SKM-1 (cell line): Measurements from ENCODE around the gene CCDC88B.
A peak's percentile ranks its signal among the peaks of the same experiment; 100 is the strongest.
"Not testable (repeated sequence)": the region's sequence is repeated elsewhere in the genome, so short reads cannot be mapped to it uniquely, and the experiment has no call there.

ENCODE experiments used
- DNase-seq: peaks from one replicate; lab custom pipeline; 2025; ENCODE audit not compliant: unreplicated experiment; lab: John Stamatoyannopoulos, UW

CCDC88B gene

GRCh38 chr11:64305075-64305690 is 34.8 kb upstream of the CCDC88B start, which contains the start of gene ESRRA:
TSS of gene ESRRA (plus strand) at chr11:64305524. CDS start at chr11:64307180, 1,656 bp downstream.
- DNase-seq: peak; percentile 99

GRCh38 chr11:64305691-64306562 is 34.1 kb upstream of the CCDC88B start:
- peak; percentile 79 for DNase-seq

GRCh38 chr11:64306563-64306875 is 33.5 kb upstream of the CCDC88B start:
- DNase-seq: no peak

DNA sequence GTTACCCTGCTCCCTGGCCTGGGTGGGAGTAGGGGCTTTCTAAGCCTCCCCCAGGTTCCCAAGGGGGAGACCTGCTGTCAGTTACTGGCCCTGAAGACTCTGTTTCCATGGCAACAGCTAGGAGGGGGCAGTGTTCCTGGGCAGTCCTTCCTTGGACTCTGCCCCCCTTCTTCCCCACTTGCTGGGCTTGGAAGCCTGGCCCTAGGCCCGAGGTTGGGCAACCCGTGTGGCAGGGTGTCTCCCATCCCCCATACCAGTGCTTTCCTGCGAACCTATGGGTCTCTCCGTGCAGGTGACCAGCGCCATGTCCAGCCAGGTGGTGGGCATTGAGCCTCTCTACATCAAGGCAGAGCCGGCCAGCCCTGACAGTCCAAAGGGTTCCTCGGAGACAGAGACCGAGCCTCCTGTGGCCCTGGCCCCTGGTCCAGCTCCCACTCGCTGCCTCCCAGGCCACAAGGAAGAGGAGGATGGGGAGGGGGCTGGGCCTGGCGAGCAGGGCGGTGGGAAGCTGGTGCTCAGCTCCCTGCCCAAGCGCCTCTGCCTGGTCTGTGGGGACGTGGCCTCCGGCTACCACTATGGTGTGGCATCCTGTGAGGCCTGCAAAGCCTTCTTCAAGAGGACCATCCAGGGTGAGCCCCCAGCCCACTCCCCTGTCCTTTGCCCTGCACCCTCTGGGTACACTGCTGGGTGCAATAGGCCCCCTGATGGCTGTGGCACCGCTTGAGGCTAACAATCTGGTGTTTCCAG is 33.0 kb upstream of the CCDC88B start:
- no peak for DNase-seq

- DNase-seq: not testable (repeated sequence)
Observed at GRCh38 chr11:64307795-64308194, 32.2 kb upstream of the CCDC88B start.

GRCh38 chr11:64312947-64313346 is 27.1 kb upstream of the CCDC88B start:
- no peak for DNase-seq

GRCh38 chr11:64313491-64314145 is 26.4 kb upstream of the CCDC88B start:
- DNase-seq: no peak

DNA sequence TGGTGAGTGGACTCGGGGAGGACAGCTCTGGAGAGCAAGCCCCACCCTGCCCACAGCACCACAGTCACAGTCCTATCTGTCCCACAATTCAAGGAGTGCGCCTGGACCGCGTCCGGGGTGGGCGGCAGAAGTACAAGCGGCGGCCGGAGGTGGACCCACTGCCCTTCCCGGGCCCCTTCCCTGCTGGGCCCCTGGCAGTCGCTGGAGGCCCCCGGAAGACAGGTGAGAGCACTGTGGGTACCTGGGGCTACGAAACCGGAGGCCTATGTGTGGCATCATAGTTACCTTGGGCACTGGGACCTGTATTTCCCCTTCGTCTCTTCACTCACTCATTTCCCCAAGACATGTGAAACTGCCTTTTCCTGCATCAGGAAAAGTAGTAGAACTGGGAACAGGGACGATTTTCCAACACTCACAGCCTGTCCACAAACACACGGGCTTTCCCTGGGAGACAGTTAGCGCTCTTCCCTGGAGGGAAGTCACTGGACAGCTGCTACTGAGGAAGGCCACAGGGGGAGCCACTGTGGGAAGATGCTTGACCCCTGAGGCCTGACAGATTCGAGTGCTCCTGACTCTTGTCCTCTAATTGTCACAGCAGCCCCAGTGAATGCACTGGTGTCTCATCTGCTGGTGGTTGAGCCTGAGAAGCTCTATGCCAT is 25.7 kb upstream of the CCDC88B start:
- no peak for DNase-seq

- DNase-seq: no peak
Observed at GRCh38 chr11:64314805-64315561, 25.0 kb upstream of the CCDC88B start.

DNA sequence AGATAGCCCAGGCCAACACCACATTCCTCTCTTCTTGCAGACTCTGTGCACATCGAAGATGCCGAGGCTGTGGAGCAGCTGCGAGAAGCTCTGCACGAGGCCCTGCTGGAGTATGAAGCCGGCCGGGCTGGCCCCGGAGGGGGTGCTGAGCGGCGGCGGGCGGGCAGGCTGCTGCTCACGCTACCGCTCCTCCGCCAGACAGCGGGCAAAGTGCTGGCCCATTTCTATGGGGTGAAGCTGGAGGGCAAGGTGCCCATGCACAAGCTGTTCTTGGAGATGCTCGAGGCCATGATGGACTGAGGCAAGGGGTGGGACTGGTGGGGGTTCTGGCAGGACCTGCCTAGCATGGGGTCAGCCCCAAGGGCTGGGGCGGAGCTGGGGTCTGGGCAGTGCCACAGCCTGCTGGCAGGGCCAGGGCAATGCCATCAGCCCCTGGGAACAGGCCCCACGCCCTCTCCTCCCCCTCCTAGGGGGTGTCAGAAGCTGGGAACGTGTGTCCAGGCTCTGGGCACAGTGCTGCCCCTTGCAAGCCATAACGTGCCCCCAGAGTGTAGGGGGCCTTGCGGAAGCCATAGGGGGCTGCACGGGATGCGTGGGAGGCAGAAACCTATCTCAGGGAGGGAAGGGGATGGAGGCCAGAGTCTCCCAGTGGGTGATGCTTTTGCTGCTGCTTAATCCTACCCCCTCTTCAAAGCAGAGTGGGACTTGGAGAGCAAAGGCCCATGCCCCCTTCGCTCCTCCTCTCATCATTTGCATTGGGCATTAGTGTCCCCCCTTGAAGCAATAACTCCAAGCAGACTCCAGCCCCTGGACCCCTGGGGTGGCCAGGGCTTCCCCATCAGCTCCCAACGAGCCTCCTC is 24.1 kb upstream of the CCDC88B start:
- not testable (repeated sequence) for DNase-seq

- DNase-seq: no peak
Observed at GRCh38 chr11:64316672-64317324, 23.2 kb upstream of the CCDC88B start.

DNA sequence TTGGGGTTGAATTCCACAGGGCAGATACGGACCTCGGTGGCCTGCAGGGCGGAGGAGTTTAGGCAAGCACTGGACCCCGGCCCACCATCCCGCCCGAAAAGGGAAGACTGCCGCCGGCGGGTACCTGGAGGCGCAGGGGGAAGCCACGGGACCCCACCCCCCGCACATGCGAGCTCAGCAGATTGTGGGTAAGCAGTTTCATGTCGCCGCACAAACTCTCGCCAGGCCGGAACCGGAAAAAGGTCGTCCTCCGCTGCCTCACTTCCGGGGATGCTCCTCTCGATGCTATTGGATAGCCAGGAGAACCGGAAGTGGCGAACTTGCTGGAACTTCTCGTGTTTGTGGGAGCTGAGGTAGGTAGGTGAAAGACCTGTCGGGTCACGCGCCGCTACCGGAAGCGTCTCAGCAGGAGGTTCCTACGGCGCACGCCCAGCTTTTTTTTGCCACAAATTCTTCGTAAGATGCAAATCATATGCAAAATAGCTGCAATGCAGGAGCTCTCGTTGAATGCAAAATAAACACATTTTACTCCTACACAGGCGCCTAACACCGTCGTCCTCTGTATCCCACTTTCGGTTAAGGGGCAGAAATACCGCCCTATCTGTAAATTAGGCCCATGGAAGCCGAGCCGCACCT is 22.6 kb upstream of the CCDC88B start, which contains the start of gene TRMT112:
Gene TRMT112 (minus strand): TSS at position 235 of the 636 bp plus-strand sequence. CDS start 33 bp downstream, at position 202.
- DNase-seq: peak; percentile 95

GRCh38 chr11:64317961-64318765 is 21.8 kb upstream of the CCDC88B start, which contains the start of gene PRDX5:
TSS of gene PRDX5 (plus strand) at chr11:64318121. CDS start at chr11:64318216, 95 bp downstream.
- DNase-seq: peak; percentile 94

- DNase-seq: peak; percentile 37
Observed at GRCh38 chr11:64318766-64319761, 20.9 kb upstream of the CCDC88B start.

- no peak for DNase-seq
Observed at GRCh38 chr11:64320556-64320955, 19.4 kb upstream of the CCDC88B start.

GRCh38 chr11:64321026-64321425 is 19.0 kb upstream of the CCDC88B start:
- DNase-seq: no peak
